Fibroblast of skin of scalp (primary cell): Measurements from ENCODE around the gene ATF1.
"Not testable (repeated sequence)": the region's sequence is repeated elsewhere in the genome, so short reads cannot be mapped to it uniquely, and the experiment has no call there.

Experiments used
- DNase-seq: peaks from one replicate; pipeline ENCODE4 v3.0.0-alpha.2; 2013

ATF1 gene

GRCh38 chr12:50806176-50806575, 42.3 kb downstream of the ATF1 start:
- DNase-seq = no peak

DNA sequence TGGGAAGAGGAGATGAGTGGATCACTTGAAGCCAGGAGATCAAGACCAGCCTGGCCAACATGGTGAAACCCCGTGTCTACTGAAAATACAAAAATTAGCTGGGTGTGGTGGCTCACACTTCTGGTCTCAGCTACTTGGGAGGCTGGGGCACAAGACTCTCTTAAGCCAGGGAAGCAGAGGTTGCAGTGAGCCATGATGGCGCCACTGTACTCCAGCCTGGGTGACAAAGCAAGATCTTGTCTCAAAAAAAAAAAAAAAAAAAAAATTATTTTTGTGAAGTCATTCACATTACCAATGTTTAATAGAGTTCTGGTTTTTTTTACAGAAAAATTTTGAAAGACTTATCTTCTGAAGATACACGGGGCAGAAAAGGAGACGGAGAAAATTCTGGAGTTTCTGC, 45.2 kb downstream of the ATF1 start:
- not testable (repeated sequence) for DNase-seq

DNA sequence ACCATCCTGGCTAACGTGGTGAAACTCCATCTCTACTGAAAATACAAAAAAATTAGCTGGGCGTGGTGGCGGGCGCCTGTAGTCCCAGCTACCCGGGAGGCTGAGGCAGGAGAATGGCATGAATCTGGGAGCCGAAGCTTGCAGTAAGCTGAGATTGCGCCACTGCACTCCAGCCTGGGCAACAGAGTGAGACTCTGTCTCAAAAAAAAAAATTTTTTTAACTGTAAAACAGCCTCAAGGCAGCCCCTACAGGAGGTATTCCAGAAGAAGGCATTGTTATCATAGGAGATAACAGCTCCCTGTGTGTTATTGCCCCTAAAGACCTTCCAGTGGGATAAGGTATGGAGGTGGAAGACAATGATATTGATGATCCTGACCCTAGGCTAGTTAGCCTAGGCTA, 51.0 kb downstream of the ATF1 start:
- DNase-seq = not testable (repeated sequence)

GRCh38 chr12:50820177-50820576, 56.3 kb downstream of the ATF1 start:
- DNase-seq = no peak

GRCh38 chr12:50822082-50822481, 58.2 kb downstream of the ATF1 start:
- no peak for DNase-seq

- DNase-seq = not testable (repeated sequence)
These were observed 59.8 kb downstream of the ATF1 start for GRCh38 chr12:50823724-50824123.

GRCh38 chr12:50824914-50825313, 61.0 kb downstream of the ATF1 start:
- no peak for DNase-seq

- DNase-seq = peak; percentile 72
These were observed 61.5 kb downstream of the ATF1 start for GRCh38 chr12:50825372-50825838.

- DNase-seq = no peak
These were observed 64.2 kb downstream of the ATF1 start for GRCh38 chr12:50828121-50828520.

- no peak for DNase-seq
These were observed 65.0 kb downstream of the ATF1 start for GRCh38 chr12:50828886-50829285.

GRCh38 chr12:50833801-50834200, 69.9 kb downstream of the ATF1 start:
- not testable (repeated sequence) for DNase-seq

DNA sequence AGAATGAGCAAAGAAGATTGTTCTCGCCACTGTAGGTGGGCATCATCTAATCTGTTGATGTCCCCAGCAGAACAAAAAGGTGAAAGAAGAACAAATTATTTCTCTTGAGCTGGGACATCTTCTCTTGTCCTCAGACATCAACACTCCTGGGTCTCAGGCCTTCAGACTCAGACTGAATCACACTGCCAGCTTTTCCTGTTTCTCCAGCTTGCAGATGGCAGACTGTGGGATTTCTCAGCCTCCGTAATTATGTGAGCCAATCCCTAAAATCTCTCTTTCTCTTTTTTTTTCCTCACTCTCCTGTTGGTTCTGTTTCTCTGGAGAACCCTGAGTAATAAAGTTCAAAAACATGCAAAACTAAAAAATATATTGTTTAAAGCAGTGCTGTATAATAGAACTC, 75.1 kb downstream of the ATF1 start:
- no peak for DNase-seq

DNA sequence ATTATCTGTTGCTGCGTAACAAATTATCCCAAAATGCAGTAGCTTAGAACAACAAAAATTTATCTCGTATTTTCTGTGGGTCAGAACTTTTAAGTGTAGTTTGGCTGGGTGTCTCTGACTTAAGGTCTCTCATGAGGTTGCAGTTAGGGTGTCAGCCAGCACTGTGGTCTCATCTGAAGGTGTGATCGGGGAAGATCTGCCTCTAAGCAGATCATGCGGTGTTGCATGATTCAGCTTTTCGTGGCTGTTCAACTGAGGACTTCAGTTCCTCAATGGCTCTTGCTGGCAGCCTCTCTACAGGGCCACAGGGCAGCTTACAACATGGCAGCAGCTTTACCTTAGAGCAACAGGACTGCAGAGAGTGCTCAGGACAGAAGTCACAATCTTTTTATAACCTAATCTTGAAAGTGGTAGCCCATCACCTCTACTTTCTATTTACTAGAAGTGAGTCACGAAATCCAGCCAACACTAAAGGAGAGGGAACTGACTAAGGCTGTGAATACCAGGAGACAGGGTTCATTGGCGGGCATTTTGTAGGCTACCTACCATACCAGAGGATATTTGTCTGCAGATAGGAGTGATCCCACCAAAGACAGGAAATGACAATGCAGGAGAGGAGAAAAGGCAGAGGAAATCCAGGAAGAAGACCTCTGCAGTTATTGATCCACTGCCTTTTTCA, 77.0 kb downstream of the ATF1 start:
- DNase-seq = no peak

DNA sequence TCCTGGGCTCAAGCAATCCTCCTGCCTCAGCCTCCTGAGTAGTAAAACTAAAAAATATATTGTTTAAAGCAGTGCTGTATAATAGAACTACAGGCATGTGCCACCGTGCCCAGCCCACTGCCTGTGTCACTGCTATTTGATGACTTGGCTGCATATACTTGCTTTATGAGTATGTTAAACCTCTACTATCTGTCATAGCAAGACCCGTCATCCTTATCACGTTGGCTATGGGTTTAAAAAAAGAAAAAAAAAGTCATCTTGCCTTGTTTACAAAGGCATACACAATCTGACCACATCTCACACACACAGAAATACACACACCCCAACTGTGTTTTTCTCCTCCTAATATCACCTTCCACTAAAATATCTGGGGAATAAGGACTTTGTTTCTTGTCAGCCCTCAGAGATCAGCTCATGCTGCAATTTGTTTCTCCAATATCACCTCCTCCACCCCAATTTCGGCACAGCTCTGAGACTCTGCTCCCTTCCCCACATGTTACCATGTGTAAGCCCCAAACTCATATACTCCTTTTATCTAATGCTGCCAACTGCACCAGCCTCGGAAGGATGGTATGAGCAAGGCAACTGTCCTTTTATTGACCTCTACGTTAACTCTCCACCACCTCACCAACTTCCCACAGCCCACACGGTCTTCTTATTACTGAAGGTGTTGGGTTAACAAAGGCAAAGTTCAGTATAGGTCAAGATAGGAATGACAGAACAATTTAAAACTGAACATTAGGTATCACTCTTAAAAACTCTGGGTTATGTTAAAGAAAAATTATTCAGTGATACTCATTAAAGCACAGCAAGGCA, 78.0 kb downstream of the ATF1 start:
- no peak for DNase-seq

DNA sequence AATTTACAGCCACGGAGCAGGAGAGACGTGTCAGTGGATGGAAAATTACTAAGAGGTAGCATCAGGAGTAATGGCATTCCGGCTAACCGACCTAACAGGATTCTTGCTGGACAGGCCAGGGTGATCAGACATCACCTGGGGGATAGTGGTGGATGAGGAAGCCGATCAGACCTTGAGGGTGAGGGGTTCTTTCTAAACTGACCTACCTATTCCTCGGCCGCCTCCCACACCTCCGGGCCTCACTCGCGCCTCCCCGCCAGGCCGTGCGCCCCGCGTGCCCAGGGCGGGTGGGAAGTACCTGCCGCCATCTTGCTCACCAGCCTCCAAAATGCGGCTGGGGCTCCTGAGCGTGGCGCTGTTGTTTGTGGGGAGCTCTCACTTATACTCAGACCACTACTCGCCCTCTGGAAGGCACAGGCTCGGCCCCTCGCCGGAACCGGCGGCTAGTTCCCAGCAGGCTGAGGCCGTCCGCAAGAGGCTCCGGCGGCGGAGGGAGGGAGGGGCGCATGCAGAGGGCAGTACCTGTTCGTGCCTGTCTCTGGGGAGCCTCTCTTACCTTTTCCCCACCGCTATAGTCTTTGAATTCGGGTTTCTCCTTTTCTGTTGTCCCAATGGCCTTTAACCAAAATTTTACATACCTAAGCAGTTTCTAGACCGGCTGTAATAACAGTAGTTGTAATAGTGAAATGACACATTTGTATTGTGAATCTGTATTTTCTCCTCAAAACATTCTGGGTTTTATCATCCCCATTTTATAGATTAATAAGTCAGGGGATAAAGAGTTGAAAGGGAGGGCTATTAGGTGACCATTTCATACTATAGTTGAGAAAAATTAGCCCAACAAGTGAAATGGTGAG, 79.0 kb downstream of the ATF1 start, which contains the start of gene TMPRSS12:
Gene TMPRSS12 (plus strand): TSS at position 290 of the 857 bp plus-strand sequence. CDS start 39 bp downstream, at position 329.
- no peak for DNase-seq

GRCh38 chr12:50845021-50845647, 81.2 kb downstream of the ATF1 start:
- DNase-seq = no peak

DNA sequence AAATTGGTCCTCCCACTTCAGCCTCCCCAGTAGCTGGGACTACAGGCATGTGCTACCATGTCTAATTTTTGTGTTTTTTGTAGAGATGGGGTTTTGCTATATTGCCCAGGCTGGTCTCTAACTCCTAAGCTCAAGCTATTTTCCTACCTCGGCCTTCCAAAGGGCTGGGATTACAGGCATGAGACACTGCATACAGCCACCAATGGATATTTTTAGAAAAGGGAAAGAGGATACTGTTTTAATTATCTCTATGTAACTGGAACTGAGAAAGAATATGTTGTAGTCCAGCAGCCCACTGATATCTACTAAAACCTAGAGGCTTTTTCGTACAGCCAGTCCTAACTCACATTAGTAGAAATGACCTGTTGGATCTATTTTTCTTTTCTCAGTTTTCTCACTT, 85.1 kb downstream of the ATF1 start:
- no peak for DNase-seq

- not testable (repeated sequence) for DNase-seq
These were observed 91.3 kb downstream of the ATF1 start for GRCh38 chr12:50855218-50855617.

DNA sequence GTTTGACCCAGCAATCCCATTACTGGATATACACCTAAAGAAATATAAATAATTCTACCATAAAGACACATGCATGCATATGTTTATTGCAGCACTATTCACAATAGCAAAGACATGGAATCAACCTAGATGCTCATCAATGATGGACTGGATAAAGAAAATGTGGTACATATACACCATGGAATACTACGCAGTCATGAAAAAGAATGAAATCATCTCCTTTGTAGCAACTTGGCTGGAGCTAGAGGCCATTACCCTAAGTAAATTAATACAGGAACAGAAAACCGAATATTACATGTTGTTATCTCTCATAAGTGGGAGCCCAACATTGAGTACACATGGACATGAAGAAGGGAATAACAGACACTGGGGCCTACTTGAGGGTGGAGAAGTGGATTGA, 91.8 kb downstream of the ATF1 start:
- not testable (repeated sequence) for DNase-seq

DNA sequence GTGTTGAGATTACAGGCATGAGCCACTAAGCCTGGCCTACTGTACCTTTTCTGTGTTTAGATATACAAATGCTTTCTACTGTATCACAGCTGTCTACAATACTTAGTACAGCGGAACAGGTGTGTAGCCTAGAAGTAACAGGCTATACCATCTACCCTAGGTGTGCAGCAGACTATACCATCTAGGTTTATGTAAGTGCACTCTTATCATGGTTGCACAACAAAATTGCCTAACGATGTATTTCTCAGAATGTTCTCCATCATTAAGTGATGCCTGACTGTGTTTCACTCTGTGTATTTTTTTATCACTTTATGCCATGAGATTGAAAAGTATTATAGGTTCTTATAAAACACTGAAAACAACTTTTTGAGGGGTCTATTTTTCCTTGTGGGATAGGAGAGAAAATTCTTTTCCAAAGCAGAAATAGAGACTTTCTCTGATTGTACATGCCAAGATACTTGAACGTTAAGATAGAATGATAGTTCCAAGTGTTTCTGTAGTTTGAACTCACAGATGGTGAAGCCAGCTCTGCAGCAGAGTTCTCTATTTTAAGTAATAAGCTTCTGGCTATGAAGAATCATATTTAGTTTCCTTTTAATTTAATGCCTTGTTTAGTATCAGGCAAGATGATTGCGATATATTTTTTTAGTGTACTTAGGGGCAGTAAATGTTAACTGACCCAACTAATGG, 95.9 kb downstream of the ATF1 start:
- DNase-seq = no peak

GRCh38 chr12:50862316-50862715, 98.4 kb downstream of the ATF1 start:
- DNase-seq = peak; percentile 78

DNA sequence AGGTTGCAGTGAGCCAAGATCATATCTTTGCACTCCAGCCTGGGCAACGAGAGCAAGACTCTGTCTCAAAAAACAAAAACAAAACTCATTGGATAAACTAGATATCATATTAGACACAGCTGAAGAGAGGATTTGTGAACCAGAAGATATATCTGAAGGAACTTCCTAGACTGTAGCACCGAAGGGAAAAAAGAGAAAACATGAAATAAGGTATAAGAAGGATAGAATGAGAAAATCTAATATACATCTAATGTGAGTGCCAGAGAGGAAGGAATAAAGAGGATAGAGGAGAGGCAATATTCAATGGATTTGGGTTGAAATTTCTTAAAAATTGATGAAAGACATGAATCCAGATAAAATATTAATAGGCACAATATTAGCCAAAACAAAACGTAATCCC, 101.4 kb downstream of the ATF1 start:
- no peak for DNase-seq
